DMS79 (cell line): ENCODE measurements around the gene PDCD11.
A peak's percentile ranks its signal among the peaks of the same experiment; 100 is the strongest.

Experiments used
- DNase-seq: peaks from one replicate; lab custom pipeline; 2025; lab: John Stamatoyannopoulos, UW

Gene PDCD11

GRCh38 chr10:103451091-103451813 lies 54.8 kb downstream of the PDCD11 start:
- DNase-seq, result no peak

DNA sequence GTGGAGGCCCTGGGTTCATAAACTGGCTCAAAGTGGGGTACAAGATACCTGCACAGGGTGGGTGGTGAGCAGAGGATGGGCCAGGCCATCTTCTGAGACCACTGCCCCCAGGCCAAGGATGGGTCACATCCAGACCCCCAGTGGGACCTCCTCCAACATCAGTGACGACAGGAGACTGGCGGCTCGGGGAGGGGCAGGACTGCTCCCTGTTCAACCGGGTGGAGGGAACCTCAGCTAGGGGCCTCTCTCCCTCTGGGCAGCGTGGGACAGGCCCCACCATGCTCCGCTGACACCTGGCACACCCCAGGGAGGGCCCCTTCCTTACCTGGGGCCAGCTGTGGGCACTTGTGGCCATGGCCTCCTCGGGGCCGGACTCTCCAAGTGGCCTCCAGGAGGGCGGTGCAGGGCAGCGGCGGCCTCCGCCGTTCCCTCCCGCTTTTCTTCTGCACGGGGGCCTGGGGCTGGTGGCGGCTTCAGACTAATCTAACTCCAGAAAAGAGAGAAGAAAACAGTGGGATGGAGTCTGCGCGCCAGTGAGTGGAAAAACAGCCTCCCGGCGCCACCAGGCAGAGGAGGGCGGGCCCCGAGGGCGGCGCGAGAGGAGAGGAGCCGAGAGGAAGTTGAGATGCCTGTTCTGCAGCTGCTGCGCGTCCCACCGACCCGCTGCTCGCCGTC lies 55.5 kb downstream of the PDCD11 start, which contains the start of gene CALHM2:
CALHM2 (minus strand) TSS at position 540 of the 675 bp plus-strand sequence. CDS start 2,429 bp downstream, outside the sequence.
- DNase-seq, result peak; percentile 6

- DNase-seq, result no peak
Observed at GRCh38 chr10:103452506-103453230, 56.2 kb downstream of the PDCD11 start.

GRCh38 chr10:103454026-103454425 lies 57.6 kb downstream of the PDCD11 start:
- no peak for DNase-seq

DNA sequence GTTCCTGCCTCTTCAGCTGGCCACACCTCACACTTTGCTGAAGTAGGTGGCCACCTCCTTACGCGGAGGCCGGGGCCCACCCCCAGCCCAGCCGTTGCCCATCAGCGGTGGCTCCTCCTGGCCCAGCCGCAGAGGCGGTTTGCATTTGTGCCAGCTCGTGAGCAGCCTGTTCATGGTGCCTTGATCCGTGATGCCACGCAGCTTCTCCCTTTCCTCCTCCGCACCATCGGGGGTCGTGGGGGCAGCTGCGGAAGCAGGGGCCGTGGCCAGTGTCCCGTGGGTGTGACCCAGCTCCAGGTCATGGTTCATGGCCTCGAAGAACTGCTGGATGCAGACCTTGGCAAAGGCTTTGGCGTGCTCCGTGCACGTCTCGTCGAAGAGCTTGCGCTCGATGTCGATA lies 58.8 kb downstream of the PDCD11 start:
- no peak for DNase-seq

GRCh38 chr10:103456074-103456660 lies 59.7 kb downstream of the PDCD11 start:
- DNase-seq, result no peak

DNA sequence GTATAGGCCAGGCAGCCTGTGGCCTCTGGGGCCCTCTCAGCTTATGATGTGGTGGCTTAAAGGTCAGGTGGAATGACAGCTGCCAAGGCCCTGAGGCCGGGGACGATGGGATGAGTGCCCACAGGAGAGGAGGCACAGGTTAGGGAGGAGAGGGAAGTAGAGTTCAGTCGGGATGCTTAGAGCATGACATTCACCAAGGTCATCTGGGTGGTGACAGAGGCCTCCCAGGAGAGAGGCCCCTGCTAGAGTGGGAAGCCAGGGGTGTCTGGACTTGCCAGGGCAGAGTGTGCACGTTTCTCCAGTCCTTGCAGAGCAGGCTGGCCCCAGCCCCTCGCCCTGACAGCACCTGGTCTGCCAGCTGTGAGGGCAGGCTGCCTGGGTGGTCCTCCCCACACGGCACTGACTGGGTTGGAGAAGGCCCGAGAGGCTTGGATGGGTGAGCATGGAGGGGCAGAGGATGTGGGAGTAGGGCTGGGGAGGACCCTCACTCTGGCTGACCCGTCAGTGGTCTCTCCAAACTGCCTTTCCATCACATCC lies 60.8 kb downstream of the PDCD11 start:
- DNase-seq, result no peak

- DNase-seq, result no peak
Observed at GRCh38 chr10:103457896-103458583, 61.6 kb downstream of the PDCD11 start.

DNA sequence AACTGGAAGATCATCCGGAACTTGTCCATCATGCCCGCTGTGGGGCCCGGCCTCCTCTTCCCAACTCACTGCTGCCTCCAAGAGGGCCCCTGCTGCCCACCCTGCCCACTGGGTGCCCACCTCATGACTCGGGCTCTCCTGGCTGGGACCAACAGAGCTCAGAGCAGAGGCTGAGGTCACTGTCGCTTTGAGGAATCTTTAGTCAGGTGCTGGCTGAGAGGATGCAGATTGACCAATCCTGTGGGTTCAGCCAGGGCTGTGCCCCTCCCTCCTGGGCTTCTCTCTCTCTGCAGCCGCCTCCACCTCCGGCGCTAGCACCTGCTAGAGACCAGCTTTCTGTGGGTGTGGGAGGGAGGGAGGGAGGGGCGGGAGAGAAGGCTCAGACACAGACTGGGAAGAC lies 62.3 kb downstream of the PDCD11 start, which contains the start of gene CALHM1:
CALHM1 (minus strand) TSS at position 181 of the 400 bp plus-strand sequence; CDS start at position 32, 149 bp downstream.
- no peak for DNase-seq

DNA sequence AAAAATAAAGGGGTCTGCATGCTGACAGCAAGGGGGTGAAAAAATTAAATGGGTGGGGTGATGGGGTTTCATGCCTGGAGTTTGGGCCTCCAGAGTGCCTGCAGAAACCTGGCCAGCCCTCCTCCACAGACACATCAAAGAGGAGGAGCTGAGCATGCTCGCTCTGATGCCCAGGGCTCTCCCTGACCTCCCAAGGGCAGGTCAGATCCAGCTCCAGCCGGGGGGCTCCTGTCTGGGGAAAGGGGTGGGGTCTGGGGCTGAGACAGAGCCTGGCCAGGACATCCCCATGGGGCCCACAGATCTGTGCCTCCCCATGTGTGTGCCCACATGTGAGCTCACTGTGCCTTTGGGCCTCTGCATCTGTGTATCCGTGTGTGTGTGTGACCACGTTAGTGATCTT lies 63.2 kb downstream of the PDCD11 start:
- DNase-seq, result no peak

- DNase-seq, result no peak
Observed at GRCh38 chr10:103463499-103463898, 67.1 kb downstream of the PDCD11 start.

- DNase-seq, result no peak
Observed at GRCh38 chr10:103465411-103466179, 69.2 kb downstream of the PDCD11 start.

GRCh38 chr10:103466734-103467133 lies 70.3 kb downstream of the PDCD11 start:
- DNase-seq, result no peak

DNA sequence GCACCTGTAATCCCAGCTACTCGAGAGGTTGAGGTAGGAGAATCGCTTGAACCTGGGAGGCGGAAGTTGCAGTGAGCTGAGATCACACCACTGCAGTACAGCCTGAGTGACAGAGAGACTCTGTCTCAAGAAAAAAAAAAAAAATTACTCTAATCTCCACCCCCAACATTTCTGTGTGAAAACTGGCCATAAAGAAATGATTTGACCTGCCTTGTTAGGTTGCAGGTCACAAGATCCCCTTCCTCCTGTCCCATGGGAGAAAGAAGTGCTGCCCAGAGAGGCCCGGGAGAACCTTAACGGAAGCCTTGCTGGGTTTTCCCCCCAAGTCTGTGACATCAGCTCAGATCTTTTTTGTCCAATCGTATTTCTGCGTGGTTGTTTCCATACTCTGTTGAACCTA lies 71.0 kb downstream of the PDCD11 start:
- DNase-seq, result no peak

DNA sequence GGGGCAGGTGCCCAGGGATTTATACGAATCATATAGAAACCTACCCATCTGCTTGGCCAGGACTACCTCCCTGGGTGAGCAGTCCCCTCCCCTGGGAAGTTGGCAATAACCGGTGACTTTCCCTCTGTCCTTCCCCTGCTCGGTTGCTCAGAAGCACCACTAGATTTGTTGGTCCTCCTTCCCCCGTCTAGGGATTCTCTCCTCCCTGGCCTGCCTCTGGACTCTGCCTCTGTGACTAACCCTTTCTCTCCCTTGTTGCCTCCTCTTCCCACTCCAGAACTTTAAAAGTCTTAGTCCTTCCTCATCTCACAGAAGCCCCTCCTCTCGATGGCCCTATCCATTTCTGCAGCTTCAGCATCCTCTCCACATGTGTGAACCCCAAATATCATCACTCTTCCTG lies 72.8 kb downstream of the PDCD11 start:
- DNase-seq, result no peak

DNA sequence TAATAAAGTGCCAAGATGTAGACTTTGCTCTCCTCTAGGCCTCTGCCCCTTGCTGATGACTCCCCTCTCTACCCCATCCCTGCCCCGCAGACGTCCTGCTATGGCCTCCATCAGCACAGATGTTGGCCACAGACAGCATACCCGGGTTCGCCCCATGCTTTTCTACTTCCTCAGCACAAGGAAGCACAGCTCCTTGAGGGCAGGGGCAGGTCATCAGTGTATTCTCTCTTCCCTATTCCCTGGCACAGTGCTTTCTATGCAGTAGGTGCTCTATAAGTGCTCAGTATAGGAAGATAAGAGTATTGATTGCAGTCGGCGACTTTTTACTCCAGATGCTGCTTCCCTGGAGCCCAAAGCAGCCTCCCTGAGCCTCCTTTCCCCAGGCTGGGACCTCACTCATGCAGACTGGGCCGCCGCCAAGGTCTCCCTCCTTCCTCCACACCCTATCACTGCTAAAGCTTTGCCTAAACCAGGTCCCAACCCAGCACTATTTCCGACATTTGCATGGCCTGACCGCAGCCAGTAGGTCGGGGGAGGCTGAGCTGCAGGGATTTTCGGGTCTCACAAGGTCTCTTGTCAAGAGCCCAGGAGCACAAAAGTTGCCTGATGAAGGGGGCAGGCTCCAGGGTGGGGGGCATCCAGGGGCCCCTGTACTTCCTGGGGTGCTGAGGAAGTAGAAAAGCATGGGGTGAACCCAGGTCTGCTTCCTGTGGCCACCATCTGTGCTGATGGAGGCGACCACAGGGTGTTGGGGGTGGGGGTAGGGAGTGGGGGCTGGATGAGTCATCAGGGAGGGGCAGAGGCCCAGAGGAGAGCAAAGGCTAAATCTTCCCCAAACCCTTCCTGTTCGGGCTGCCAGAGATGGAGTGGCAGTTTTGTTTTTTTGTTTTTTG lies 74.6 kb downstream of the PDCD11 start:
- no peak for DNase-seq

DNA sequence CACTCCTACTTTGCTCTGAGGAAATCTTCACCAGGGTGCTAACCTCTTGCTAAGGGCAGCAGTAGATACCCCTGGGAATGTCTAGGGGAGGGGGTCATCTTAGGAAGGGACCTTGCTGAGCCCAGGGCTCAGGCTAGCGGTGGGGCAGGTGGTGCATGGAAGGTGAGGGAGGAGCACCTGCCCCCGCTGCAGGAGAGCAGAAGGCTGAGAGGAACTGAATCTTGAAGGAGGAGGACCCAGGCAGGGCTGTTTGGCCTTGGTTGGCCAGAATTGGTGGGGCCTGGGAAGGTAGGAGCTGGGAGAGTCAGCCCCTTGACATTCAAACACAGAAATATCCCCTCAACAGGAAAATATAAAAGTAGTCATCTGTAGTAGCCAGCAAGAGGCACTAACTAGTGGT lies 75.6 kb downstream of the PDCD11 start:
- DNase-seq, result no peak

- no peak for DNase-seq
Observed at GRCh38 chr10:103473261-103473671, 76.8 kb downstream of the PDCD11 start.

- DNase-seq, result no peak
Observed at GRCh38 chr10:103474077-103474476, 77.7 kb downstream of the PDCD11 start.

DNA sequence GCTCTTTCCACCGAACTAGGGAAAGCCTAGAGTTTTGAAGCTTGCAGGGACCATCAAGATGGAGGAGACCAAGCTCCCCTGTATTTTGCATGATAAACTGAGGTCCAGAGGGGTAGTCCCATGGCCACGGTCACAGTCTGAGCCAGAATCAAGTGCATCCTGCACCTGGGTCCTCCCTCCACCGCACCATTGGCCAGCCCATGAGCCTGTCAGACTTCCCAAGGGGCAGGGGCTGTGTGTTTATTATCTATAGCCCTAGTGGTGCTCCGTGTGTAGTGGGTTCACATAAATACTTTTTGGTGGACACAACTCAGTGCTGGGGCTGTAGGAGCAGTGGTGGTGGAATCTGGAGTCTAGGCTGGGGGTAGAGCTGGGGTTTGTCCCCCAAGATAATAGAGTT lies 79.0 kb downstream of the PDCD11 start:
- no peak for DNase-seq
